Stomach (tissue), 9 donors: ENCODE measurements around the gene EZH2. TPM values are rescaled to one million over a fixed set of nuclear protein-coding genes. Genes with fewer than 3 reads are reported as not detected.

Experiments
- DNase-seq, 2 donors: peaks; one replicate each; pipeline versions ENCODE4 v3.0.0 to v3.0.0-alpha.2; 2013 to 2019
- H3K27ac ChIP-seq, 5 donors: fragments of 200-600 bp in 4 of 5; sonication (generic) in 4 of 5; one replicate each; pipeline ENCODE4 v1.5.1; 2013 to 2019; ENCODE audit warnings: mild to moderate bottlenecking in 1 of 5, moderate library complexity in 1 of 5
- H3K27me3 ChIP-seq, 3 donors: fragments of 200-600 bp; sonication (generic); one replicate each; pipeline ENCODE4 v1.5.1; 2017 to 2019; ENCODE audit warnings: mixed run types in 1 of 3
- H3K36me3 ChIP-seq, 4 donors: fragments of 200-600 bp; sonication (generic); 1 replicate in 3 of 4; 2 replicates in 1 of 4; pipeline ENCODE4 v1.5.1; 2016 to 2019
- H3K4me1 ChIP-seq, 4 donors: fragments of 200-600 bp; sonication (generic); one replicate each; pipeline ENCODE4 v1.5.1; 2016 to 2019
- H3K4me3 ChIP-seq, 4 donors: fragments of 200-600 bp; sonication (generic) in 3 of 4; one replicate each; pipeline ENCODE4 v1.5.1; 2016 to 2019; ENCODE audit warnings: mild to moderate bottlenecking in 1 of 4
- H3K9me3 ChIP-seq, 4 donors: fragments of 200-600 bp; sonication (generic); one replicate each; pipeline ENCODE4 v1.5.1; 2016 to 2019
- CTCF ChIP-seq, 7 experiments: fragments of 450-650 bp in 4 of 7; fragments of 200-600 bp in 3 of 7; sonication (generic) in 3 of 7; IDR thresholded peaks; one replicate each; pipeline ENCODE4 v1.5.1; 2016 to 2019; ENCODE audit warnings: antibody characterized with exemption in 7 of 7, control low read depth in 2 of 7, mild to moderate bottlenecking in 1 of 7
- EP300 ChIP-seq: sonication (generic); formaldehyde crosslinking; IDR thresholded peaks from one replicate; pipeline ENCODE4 v1.6.1; 2017; ENCODE audit warnings: antibody characterized with exemption
- POLR2A ChIP-seq, 4 donors: fragments of 450-650 bp; IDR thresholded peaks; one replicate each; pipeline ENCODE4 v1.6.1; 2016; ENCODE audit warnings: antibody characterized with exemption in 4 of 4, control low read depth in 2 of 4, mild to moderate bottlenecking in 1 of 4, moderate library complexity in 1 of 4
- POLR2AphosphoS5 ChIP-seq, 3 donors: sonication (generic); formaldehyde crosslinking; IDR thresholded peaks; one replicate each; pipeline ENCODE4 v1.6.1; 2016; ENCODE audit warnings: antibody characterized with exemption in 3 of 3
- WGBS, 5 donors: extraction: QIAGEN DNeasy Blood & Tissue Kit in 3 of 5; methylation state at CpG; one replicate each; pipeline versions ENCODE4 v1.1.5 to v1.1.7; 2013 to 2018; 5-methylcytosine and 5-hydroxymethylcytosine counted together
- intact Hi-C: fragments of 100-400 bp; cut with DNase I; formaldehyde crosslinking; loops from one replicate; pipeline ENCODE4 v1.15.1; 2023; ENCODE audit warnings: low total_unique reads
- polyA plus RNA-seq, 3 donors: library from polyadenylated mRNA; stranded (reverse); fragments of 200-250 nt; gene quantifications; one replicate each; pipeline ENCODE4 v1.2.3, GENCODE V29; 2013
- total RNA-seq, 5 donors: library from RNA; depleted of rRNA; stranded (reverse); fragments of >200 nt; gene quantifications; one replicate each; pipeline versions ENCODE4 v1.1.0 to v1.2.3, GENCODE V29; 2014 to 2016
- donor health status: healthy with polysubstance abuse.
- donor health status: Bipolar disorder and iron deficiency.
- donor health status: healthy.

Gene EZH2
- total and polyA plus RNA-seq, 8 donors = under 0.01 to 12.9 (median 4.6) TPM

DNA sequence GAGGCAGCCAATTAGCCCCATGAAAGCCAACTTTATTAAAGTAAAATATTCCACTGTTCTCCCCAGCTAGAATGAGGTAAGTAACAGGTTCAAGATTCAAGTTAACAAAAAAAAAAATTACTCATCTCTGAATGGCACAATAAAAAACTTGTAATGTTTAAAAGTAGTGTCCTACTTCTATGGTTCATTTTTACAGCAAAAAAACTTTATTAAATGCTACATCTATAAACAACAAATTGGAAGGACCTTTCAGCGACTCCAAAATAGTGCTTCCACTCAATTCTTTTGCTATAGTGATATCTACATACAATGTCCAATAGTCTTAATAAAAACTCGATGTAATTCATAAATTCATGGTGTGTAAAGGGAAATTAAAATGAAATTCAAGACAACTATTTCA lies 59.2 kb downstream of the EZH2 start:
- DNase-seq = no peak
- no peak overlapping the region for H3K27ac ChIP-seq
- H3K36me3 ChIP-seq = peaks cover 0 to 11% (median 2%) of the 10 kb centered on the region in 4 donors
- H3K9me3 ChIP-seq = no peaks in the 10 kb centered on the region
- intact Hi-C loops = no loop called here
- no peaks in the 10 kb centered on the region for H3K4me1 ChIP-seq
- WGBS, 5 donors = 94 to 98% (median 97%) methylated on average over 2 of the region's 2 CpGs
- H3K4me3 ChIP-seq = no peak overlapping the region
- no peaks in the 10 kb centered on the region for H3K27me3 ChIP-seq
- no peak for TF ChIP-seq POLR2AphosphoS5 (IDR thresholded peaks at IDR 0.05)
- TF ChIP-seq POLR2A (IDR thresholded peaks at IDR 0.05) = no peak
- no peak for TF ChIP-seq CTCF (IDR thresholded peaks at IDR 0.05)
- TF ChIP-seq EP300 = no peak

DNA sequence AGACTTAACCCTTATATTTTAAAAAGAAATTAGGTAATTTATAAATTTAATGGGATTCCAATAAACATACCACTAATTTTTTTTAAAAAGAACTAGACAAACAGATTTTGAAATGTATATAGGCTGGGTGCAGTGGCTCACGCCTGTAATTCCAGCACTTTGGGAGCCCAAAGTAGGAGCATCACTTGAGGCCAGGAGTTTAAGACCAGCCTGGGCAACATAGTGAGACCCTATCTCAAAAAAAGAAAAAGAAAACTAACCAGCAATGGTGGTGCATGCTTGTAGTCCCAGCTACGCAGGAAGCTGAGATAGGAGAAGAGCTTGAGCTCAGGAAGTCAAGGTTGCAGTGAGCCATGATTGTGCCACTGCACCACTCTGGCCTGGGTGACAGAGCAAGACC lies 62.7 kb downstream of the EZH2 start:
- Histone ChIP-seq H3K27ac (no peak overlapping the region), H3K4me3 (no peak overlapping the region), H3K27me3 (no peaks in the 10 kb centered on the region), H3K9me3 (no peaks in the 10 kb centered on the region), H3K36me3 (peaks cover 0 to 13% (median 6%) of the 10 kb centered on the region in 4 donors), H3K4me1 (no peaks in the 10 kb centered on the region)
- no peak for TF ChIP-seq CTCF (IDR thresholded peaks at IDR 0.05)
- no peak for TF ChIP-seq EP300
- TF ChIP-seq POLR2AphosphoS5 (IDR thresholded peaks at IDR 0.05) = no peak
- TF ChIP-seq POLR2A (IDR thresholded peaks at IDR 0.05) = no peak
- intact Hi-C loops = no loop called here
- DNase-seq = no peak
- WGBS, 5 donors = 93 to 100% (median 96%) methylated on average over 2 of the region's 2 CpGs

DNA sequence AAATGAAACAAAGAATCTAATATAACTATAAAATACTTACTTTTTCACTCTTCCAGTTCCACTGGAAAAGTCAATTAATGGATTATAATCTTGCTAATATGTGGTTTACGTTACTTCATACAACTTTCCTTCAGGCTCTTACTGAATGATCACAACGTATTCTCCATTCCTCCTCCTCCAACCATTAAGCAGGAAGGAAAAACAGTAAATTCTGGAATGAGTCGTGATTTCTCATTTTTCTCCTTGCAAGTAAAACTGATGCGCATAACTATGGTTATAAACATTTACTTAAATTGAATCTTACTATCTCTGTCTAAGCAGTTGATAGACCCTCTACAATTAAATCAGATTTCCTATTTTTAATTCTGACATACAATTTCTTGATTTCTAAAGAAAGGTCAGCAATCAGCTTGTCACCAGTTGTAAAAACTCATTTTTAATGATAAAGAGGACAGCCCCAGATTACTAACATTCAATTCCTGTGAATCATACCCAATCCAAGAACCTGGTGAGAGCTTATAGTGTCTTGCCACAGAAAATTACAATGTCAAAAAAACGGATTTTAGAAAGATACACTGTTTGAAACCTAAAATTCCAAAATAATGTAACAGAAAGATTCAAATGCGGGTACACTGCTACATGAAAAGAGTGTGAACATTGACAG lies 64.3 kb downstream of the EZH2 start:
- Histone ChIP-seq H3K27me3 (no peaks in the 10 kb centered on the region), H3K27ac (no peak overlapping the region), H3K36me3 (peaks cover 0 to 24% (median 4%) of the 10 kb centered on the region in 4 donors), H3K4me1 (no peaks in the 10 kb centered on the region), H3K9me3 (no peaks in the 10 kb centered on the region), H3K4me3 (no peak overlapping the region)
- WGBS, 5 donors = 87 to 95% (median 92%) methylated on average over 6 of the region's 6 CpGs
- intact Hi-C loops = no loop called here
- DNase-seq = no peak
- TF ChIP-seq CTCF (IDR thresholded peaks at IDR 0.05) = no peak
- no peak for TF ChIP-seq EP300
- TF ChIP-seq POLR2AphosphoS5 (IDR thresholded peaks at IDR 0.05) = no peak
- TF ChIP-seq POLR2A (IDR thresholded peaks at IDR 0.05) = no peak

GRCh38 chr7:148815612-148816011 lies 68.5 kb downstream of the EZH2 start:
- 67 to 81% (median 70%) methylated on average over 3 of the region's 3 CpGs for WGBS, 5 donors
- intact Hi-C loops = no loop called here
- no peaks in the 10 kb centered on the region for H3K9me3 ChIP-seq
- DNase-seq = peak in 1 of 2 donors; percentile 18
- no peaks in the 10 kb centered on the region for H3K4me1 ChIP-seq
- no peak overlapping the region for H3K4me3 ChIP-seq
- H3K27ac ChIP-seq = no peak overlapping the region
- H3K27me3 ChIP-seq = no peaks in the 10 kb centered on the region
- TF ChIP-seq POLR2A (IDR thresholded peaks at IDR 0.05) (no peak), EP300 (no peak), CTCF (IDR thresholded peaks at IDR 0.05) (no peak), POLR2AphosphoS5 (IDR thresholded peaks at IDR 0.05) (no peak)
- H3K36me3 ChIP-seq = peaks cover 0 to 37% (median 11%) of the 10 kb centered on the region in 4 donors
